ENCODE results near the gene E2F1.

- TF ChIP-seq, protein P1, sequence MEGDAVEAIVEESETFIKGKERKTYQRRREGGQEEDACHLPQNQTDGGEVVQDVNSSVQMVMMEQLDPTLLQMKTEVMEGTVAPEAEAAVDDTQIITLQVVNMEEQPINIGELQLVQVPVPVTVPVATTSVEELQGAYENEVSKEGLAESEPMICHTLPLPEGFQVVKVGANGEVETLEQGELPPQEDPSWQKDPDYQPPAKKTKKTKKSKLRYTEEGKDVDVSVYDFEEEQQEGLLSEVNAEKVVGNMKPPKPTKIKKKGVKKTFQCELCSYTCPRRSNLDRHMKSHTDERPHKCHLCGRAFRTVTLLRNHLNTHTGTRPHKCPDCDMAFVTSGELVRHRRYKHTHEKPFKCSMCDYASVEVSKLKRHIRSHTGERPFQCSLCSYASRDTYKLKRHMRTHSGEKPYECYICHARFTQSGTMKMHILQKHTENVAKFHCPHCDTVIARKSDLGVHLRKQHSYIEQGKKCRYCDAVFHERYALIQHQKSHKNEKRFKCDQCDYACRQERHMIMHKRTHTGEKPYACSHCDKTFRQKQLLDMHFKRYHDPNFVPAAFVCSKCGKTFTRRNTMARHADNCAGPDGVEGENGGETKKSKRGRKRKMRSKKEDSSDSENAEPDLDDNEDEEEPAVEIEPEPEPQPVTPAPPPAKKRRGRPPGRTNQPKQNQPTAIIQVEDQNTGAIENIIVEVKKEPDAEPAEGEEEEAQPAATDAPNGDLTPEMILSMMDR (IDR thresholded peaks at IDR 0.05; ENCODE audit: low read depth, low read length): no peak
- no peak for TF ChIP-seq MYC (IDR thresholded peaks at IDR 0.05; ENCODE audit: low read depth, low read length)
- TF ChIP-seq POLR2A (IDR thresholded peaks at IDR 0.05; ENCODE audit: extremely low read depth, insufficient read length): no peak
These were observed 15.7 kb upstream of the E2F1 start for GRCh38 chr20:33701629-33702450.

Measured in NB4 (cell line).